Memory B cell (primary cell): ENCODE results near the gene NUP93.

Experiments
- ATAC-seq: fragments of 150-1000 bp; cut with Tn5 transposase; 2 replicates; pipeline ENCODE4 v1.10.0; 2021; ENCODE audit warnings: low read depth, mild to moderate bottlenecking, moderate library complexity
- DNase-seq, 2 donors: peaks; one replicate each; pipeline ENCODE4 v3.0.0; 2022; ENCODE audit warnings: low spot score in 2 of 2
- H3K27ac Mint-ChIP-seq: one replicate; pipeline ENCODE4 v1.8.0; 2022; ENCODE audit warnings: mild to moderate bottlenecking, moderate library complexity, mixed read lengths
- H3K27me3 Mint-ChIP-seq: one replicate; pipeline ENCODE4 v1.8.0; 2022; ENCODE audit warnings: mixed read lengths
- H3K36me3 Mint-ChIP-seq: one replicate; pipeline ENCODE4 v1.8.0; 2022; ENCODE audit warnings: mild to moderate bottlenecking, mixed read lengths
- H3K4me1 Mint-ChIP-seq: one replicate; pipeline ENCODE4 v1.8.0; 2022; ENCODE audit warnings: mixed read lengths
- H3K4me3 Mint-ChIP-seq: one replicate; pipeline ENCODE4 v1.8.0; 2022; ENCODE audit warnings: mild to moderate bottlenecking, moderate library complexity, mixed read lengths
- H3K9me3 Mint-ChIP-seq: one replicate; pipeline ENCODE4 v1.8.0; 2022; ENCODE audit warnings: mixed read lengths

Gene NUP93

GRCh38 chr16:56769677-56770076 lies 39.7 kb downstream of the NUP93 start:
- H3K9me3 Mint-ChIP-seq, result no peaks in the 10 kb centered on the region
- H3K4me1 Mint-ChIP-seq, result peaks cover 17% of the 10 kb centered on the region
- no peak overlapping the region for H3K27ac Mint-ChIP-seq

GRCh38 chr16:56771558-56772279 lies 41.8 kb downstream of the NUP93 start:
- DNase-seq (no peak), ATAC-seq (no peak)
- Mint-ChIP-seq H3K36me3 (peaks cover 4% of the 10 kb centered on the region), H3K4me1 (peaks cover 17% of the 10 kb centered on the region), H3K4me3 (no peak overlapping the region), H3K27ac (no peak overlapping the region), H3K9me3 (no peaks in the 10 kb centered on the region), H3K27me3 (no peaks in the 10 kb centered on the region)

More at GRCh38 chr16:56769677-56770076, 39.7 kb downstream of the NUP93 start:
- no peak for DNase-seq
- Mint-ChIP-seq H3K27me3 (no peaks in the 10 kb centered on the region), H3K36me3 (peaks cover 4% of the 10 kb centered on the region), H3K4me3 (no peak overlapping the region)
- no peak for ATAC-seq

DNA sequence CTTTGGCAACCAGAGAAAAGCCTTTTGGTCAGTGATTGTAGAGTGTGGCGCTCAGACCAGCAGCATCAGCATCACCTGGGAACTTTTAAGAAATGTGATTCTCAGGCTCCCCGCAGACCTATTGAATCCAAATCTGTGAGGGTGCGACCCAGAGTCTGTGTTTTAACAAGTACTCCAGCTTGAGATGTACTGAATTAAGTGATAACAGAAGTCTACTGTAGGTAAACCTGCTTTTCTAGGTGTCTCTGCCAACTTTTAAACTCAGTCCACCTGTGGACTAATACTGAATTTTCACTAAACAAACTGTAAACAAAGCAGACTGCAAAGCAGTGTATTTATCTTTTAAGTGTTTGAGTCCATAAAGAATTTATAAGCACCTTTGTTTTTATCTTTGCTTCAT lies 43.6 kb downstream of the NUP93 start:
- peaks cover 7% of the 10 kb centered on the region for H3K36me3 Mint-ChIP-seq
- ATAC-seq, result no peak
- no peaks in the 10 kb centered on the region for H3K27me3 Mint-ChIP-seq
- peaks cover 24% of the 10 kb centered on the region for H3K4me1 Mint-ChIP-seq
- no peaks in the 10 kb centered on the region for H3K9me3 Mint-ChIP-seq
- no peak overlapping the region for H3K27ac Mint-ChIP-seq
- DNase-seq, result no peak
- no peak overlapping the region for H3K4me3 Mint-ChIP-seq

GRCh38 chr16:56774016-56774680 lies 44.2 kb downstream of the NUP93 start:
- H3K4me3 Mint-ChIP-seq, result no peak overlapping the region
- DNase-seq (no peak), ATAC-seq (no peak)
- H3K36me3 Mint-ChIP-seq, result peaks cover 7% of the 10 kb centered on the region
- H3K27me3 Mint-ChIP-seq, result no peaks in the 10 kb centered on the region
- peaks cover 24% of the 10 kb centered on the region for H3K4me1 Mint-ChIP-seq
- H3K27ac Mint-ChIP-seq, result no peak overlapping the region
- H3K9me3 Mint-ChIP-seq, result no peaks in the 10 kb centered on the region

DNA sequence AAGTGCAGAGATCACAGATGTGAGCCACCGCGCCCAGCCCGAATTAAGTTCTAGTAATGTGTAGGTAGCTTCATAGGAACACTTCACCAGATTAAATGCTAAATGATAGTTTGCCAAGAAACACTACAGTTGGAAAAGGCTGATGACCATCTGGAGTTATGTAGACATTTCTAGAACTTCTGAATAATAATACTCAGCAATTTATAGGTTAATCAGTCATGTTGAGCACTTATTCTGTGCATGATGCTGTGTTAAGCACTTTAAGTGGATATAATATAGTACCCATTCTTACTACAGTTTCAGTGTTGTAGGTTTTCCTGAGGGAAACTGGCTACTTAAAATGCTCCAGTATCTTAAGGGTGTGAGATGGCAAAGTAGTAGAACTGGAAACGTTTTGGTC lies 45.2 kb downstream of the NUP93 start:
- Mint-ChIP-seq H3K36me3 (peaks cover 6% of the 10 kb centered on the region), H3K27ac (no peak overlapping the region), H3K4me3 (no peak overlapping the region), H3K4me1 (peaks cover 23% of the 10 kb centered on the region), H3K27me3 (no peaks in the 10 kb centered on the region), H3K9me3 (no peaks in the 10 kb centered on the region)
- no peak for DNase-seq
- no peak for ATAC-seq

GRCh38 chr16:56776562-56776961 lies 46.6 kb downstream of the NUP93 start:
- Mint-ChIP-seq H3K4me1 (peaks cover 18% of the 10 kb centered on the region), H3K27me3 (no peaks in the 10 kb centered on the region), H3K4me3 (no peak overlapping the region), H3K27ac (no peak overlapping the region), H3K36me3 (peaks cover 6% of the 10 kb centered on the region), H3K9me3 (no peaks in the 10 kb centered on the region)
- no peak for ATAC-seq
- no peak for DNase-seq

GRCh38 chr16:56777001-56777400 lies 47.1 kb downstream of the NUP93 start:
- H3K27me3 Mint-ChIP-seq, result no peaks in the 10 kb centered on the region
- H3K36me3 Mint-ChIP-seq, result peaks cover 6% of the 10 kb centered on the region
- DNase-seq (no peak), ATAC-seq (no peak)
- H3K27ac Mint-ChIP-seq, result no peak overlapping the region
- no peak overlapping the region for H3K4me3 Mint-ChIP-seq
- H3K4me1 Mint-ChIP-seq, result peaks cover 17% of the 10 kb centered on the region
- H3K9me3 Mint-ChIP-seq, result no peaks in the 10 kb centered on the region

DNA sequence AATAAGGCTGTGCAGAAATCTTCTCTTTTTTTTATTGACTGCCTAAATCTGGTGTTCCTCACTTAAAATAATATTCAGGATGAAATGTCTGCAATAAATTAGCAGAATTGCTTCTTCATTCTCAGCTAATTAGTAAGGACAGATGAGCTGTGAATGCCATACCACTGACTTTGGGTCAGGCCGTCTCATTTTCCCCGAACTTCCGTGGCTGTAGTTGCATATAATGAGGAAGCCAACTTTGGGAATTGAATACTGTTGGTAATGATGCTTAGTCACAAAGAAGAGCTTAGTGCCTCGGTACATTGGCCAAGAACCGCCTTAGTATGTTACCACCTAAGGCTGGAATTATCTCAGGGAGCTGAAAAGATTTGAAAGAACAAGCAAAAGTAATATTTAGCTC lies 47.6 kb downstream of the NUP93 start:
- H3K4me3 Mint-ChIP-seq, result no peak overlapping the region
- DNase-seq (no peak), ATAC-seq (no peak)
- H3K27ac Mint-ChIP-seq, result no peak overlapping the region
- H3K36me3 Mint-ChIP-seq, result peaks cover 6% of the 10 kb centered on the region
- H3K27me3 Mint-ChIP-seq, result no peaks in the 10 kb centered on the region
- H3K4me1 Mint-ChIP-seq, result peaks cover 15% of the 10 kb centered on the region
- H3K9me3 Mint-ChIP-seq, result no peaks in the 10 kb centered on the region

- Mint-ChIP-seq H3K27me3 (no peaks in the 10 kb centered on the region), H3K4me3 (no peak overlapping the region), H3K27ac (no peak overlapping the region), H3K36me3 (peaks cover 6% of the 10 kb centered on the region), H3K4me1 (peaks cover 15% of the 10 kb centered on the region), H3K9me3 (no peaks in the 10 kb centered on the region)
- no peak for DNase-seq
- no peak for ATAC-seq
Measured at GRCh38 chr16:56779906-56780305, 50.0 kb downstream of the NUP93 start.

DNA sequence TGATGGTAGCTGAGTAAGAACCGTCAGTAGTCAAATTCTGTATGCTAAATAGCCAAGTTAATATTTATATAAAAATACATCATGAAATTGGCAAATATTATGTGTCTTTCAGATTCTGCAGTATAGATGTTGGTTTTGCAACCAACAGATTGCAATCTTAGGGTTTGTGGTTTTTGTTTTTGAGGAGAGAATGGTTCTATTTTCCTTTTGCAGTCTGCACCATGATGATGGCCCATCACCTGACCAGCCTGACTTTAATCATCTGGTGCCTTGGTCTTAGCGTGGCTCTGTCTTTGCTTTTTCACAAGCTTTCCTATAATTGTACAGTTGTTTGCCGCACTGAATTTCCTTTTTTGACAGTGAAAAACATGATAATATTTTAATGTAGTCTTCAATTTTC lies 50.7 kb downstream of the NUP93 start:
- ATAC-seq, result no peak
- no peak overlapping the region for H3K27ac Mint-ChIP-seq
- H3K36me3 Mint-ChIP-seq, result peaks cover 6% of the 10 kb centered on the region
- H3K4me1 Mint-ChIP-seq, result peaks cover 15% of the 10 kb centered on the region
- no peak overlapping the region for H3K4me3 Mint-ChIP-seq
- no peak for DNase-seq
- no peaks in the 10 kb centered on the region for H3K9me3 Mint-ChIP-seq
- H3K27me3 Mint-ChIP-seq, result no peaks in the 10 kb centered on the region

- peaks cover 15% of the 10 kb centered on the region for H3K4me1 Mint-ChIP-seq
- peaks cover 6% of the 10 kb centered on the region for H3K36me3 Mint-ChIP-seq
- H3K27me3 Mint-ChIP-seq, result no peaks in the 10 kb centered on the region
- ATAC-seq (no peak), DNase-seq (no peak)
- no peaks in the 10 kb centered on the region for H3K9me3 Mint-ChIP-seq
- H3K4me3 Mint-ChIP-seq, result no peak overlapping the region
- H3K27ac Mint-ChIP-seq, result no peak overlapping the region
Measured at GRCh38 chr16:56781528-56781961, 51.6 kb downstream of the NUP93 start.

DNA sequence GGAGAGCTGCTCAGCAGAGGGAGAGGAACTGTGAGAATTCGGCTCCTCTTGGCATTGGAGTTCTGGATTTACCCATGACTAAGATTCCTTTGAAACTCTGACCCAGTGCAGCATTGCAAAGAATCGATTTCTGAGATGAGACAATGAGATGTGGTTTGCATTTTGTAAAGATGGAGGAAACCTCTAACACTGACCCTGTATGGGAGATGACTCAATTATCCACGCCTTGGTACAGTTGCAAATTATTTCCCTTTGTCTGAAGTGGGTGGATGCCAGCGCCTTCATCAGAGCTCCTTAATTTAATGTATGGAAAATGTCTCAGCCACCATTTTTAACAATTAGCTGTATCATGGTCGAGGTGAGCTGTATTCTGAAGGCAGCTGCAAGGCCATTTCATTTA lies 53.4 kb downstream of the NUP93 start:
- no peak for ATAC-seq
- H3K27ac Mint-ChIP-seq, result no peak overlapping the region
- H3K27me3 Mint-ChIP-seq, result no peaks in the 10 kb centered on the region
- DNase-seq, result no peak
- no peak overlapping the region for H3K4me3 Mint-ChIP-seq
- H3K9me3 Mint-ChIP-seq, result no peaks in the 10 kb centered on the region
- peaks cover 10% of the 10 kb centered on the region for H3K4me1 Mint-ChIP-seq
- peaks cover 3% of the 10 kb centered on the region for H3K36me3 Mint-ChIP-seq

GRCh38 chr16:56785317-56785716 lies 55.4 kb downstream of the NUP93 start:
- Mint-ChIP-seq H3K27ac (no peak overlapping the region), H3K36me3 (peaks cover 2% of the 10 kb centered on the region), H3K4me1 (peaks cover 6% of the 10 kb centered on the region), H3K4me3 (no peak overlapping the region), H3K27me3 (no peaks in the 10 kb centered on the region), H3K9me3 (no peaks in the 10 kb centered on the region)
- DNase-seq, result no peak
- no peak for ATAC-seq

- H3K27ac Mint-ChIP-seq, result no peak overlapping the region
- H3K27me3 Mint-ChIP-seq, result no peaks in the 10 kb centered on the region
- H3K9me3 Mint-ChIP-seq, result no peaks in the 10 kb centered on the region
- H3K4me3 Mint-ChIP-seq, result no peak overlapping the region
- H3K4me1 Mint-ChIP-seq, result peaks cover 2% of the 10 kb centered on the region
- peaks cover 2% of the 10 kb centered on the region for H3K36me3 Mint-ChIP-seq
- ATAC-seq (no peak), DNase-seq (no peak)
Measured at GRCh38 chr16:56787167-56787566, 57.2 kb downstream of the NUP93 start.

GRCh38 chr16:56788435-56788834 lies 58.5 kb downstream of the NUP93 start:
- Mint-ChIP-seq H3K4me1 (peaks cover 6% of the 10 kb centered on the region), H3K27ac (no peak overlapping the region), H3K36me3 (peaks cover 2% of the 10 kb centered on the region), H3K9me3 (no peaks in the 10 kb centered on the region), H3K27me3 (no peaks in the 10 kb centered on the region), H3K4me3 (no peak overlapping the region)
- ATAC-seq (no peak), DNase-seq (no peak)
